GF-D8 (cell line): Measurements from ENCODE around the gene DLGAP5.
A peak's percentile ranks its signal among the peaks of the same experiment; 100 is the strongest.

Experiments used
- DNase-seq: peaks from one replicate; lab custom pipeline; 2025; lab: John Stamatoyannopoulos, UW

DLGAP5 gene

DNA sequence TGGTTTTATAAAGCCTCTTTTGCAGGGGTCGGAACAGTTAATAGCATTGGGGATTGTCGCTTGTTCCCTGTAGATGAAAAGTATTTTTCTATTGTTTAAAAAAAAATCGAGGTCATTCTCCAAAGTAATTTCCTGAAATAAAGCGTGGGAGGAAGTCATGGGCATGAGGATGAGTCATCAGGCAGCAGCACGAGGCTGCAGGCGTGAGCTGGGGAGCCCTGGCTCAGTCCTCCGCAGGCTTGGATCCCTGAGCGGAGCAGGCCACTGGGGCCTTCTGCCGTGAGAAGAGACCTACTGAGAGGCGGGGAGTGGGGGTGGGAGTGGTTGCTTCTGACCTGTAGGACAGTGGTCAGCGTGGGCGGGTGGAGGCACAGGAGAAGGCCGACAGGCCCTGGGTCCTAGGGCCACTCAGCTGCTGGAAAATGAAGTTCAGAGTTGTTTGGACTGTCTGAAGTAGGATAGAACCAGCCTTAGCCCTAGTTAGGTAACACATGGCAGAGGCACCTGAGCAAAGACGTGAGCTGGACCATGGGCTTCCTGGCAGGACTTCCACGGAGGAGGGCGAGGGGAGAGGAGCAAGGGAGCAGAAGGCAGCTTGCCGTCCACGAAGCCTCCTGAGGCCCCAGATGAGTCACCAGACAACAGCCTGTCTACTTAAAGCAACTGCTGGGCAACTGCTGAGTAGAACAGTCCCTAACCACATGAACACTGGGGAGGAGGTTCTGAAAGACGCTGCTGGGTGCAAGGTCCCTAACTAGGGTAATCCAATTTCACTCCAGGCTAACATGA, 83.4 kb downstream of the DLGAP5 start:
- DNase-seq = peak; percentile 74

DNA sequence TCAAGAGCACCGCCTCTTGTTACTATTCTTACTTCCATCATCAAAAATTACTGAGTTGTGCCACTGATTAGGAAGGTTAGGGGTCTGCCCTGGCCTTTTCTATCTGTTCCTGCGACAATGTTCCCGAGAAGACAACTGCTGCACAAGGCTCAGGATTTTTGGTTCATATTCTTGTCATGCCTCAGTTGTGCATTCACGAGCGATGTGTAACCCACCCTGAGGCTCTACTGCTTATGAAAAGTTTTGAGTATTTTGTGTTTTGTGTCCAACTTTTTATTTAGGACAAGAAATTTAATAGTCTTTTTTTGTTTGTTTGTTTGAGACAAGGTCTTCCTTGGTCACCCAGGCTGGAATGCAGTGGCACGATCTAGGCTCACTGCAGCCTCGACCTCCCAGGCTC, 85.4 kb downstream of the DLGAP5 start:
- no peak for DNase-seq

DNA sequence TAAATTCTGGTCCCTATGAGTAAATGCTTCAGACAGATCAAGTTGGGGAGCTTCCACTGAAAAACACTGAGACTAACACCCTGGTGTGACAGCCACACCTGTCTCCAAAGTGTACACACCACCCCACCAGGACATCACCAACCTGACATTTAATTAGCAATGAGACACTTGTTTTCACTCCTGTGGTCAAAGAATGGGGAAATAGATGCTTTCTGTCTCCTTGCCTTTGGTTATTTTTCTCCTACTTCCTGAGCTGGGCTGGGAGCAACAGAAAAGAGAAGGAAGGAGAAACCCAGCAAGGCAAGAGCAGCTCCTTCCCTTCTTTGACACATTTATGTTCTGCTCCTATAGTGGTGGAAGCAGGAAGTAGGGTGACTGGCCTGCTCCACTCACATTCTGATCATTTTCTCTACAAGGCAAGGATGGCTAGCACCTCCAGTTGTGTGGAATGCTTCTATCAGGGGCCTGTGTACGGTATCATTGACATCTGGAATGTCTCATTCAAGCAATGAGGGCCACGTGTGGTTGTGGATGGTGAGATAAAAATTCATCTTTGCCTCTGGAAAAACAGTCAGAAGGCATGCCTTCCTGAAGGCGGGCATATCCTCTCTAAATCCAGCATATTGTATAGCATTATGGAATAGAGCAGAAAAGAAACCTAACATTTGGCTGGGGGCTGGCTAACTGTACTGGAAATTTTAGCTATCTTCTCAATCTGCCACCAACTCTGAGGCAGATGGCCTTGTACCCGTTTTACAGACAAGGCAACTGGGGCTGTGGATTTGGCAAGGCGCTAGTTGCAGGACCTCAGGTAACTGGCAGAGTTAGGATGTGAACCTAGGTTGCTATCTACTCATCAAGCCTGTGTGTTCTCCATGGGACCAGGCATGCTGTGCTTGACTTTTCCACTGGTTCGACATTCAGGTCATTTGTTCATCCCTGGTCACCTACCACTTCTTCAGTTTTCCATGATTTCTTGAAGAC, 87.1 kb downstream of the DLGAP5 start:
- peak; percentile 74 for DNase-seq

DNA sequence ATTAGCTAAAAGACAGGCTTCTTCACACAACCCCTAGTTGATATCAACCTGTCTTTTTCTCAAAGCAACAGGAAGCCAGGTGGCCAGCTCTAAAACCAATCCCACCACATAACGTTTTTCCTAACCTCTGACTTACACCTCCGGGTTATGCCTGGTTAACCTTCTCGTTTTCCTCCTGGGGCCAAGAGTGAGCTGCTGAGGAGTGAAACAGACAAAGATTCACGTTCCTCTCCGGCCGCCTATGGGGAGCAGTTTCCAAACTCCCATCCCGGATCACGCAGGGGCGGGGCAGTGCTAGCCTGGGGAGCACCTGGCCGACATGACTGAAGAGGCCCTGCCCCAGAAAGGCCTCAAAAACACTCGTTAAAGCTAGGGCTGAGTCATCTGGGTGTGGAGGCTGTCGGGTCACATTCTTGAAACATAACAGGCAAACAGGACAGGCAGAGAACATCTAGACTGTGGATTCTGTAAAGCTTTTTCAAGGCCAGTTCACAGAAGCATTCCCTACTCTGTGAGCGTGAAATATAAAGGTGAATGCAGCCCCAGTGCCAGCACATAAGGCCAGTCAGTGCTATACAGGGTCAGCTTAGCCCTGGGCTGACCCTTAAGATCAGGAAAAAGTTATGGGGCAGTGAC, 88.3 kb downstream of the DLGAP5 start:
- peak; percentile 53 for DNase-seq

DNA sequence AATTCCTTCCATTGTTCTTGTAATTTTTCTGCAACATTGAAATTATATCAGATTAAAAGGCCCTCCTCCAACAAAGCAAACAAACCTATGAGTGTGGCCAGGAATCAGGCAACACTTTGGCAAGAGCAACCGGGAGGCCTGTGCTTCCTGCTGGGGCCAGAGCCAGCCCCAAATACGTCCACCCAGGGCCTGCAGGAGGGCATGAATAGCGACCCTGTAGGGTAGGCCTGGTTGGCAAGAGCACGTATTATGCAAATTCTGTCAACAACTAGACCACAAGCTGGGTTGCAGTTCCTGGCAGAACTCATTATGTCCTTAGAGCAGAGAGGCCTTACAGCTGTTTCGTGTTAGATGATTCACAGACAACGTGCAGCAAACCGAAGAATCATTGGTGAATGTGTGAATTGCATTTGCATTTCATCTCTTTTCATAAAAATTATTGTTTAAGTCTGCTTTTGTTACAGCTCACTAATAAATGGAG, 89.2 kb downstream of the DLGAP5 start:
- DNase-seq = peak; percentile 94

DNA sequence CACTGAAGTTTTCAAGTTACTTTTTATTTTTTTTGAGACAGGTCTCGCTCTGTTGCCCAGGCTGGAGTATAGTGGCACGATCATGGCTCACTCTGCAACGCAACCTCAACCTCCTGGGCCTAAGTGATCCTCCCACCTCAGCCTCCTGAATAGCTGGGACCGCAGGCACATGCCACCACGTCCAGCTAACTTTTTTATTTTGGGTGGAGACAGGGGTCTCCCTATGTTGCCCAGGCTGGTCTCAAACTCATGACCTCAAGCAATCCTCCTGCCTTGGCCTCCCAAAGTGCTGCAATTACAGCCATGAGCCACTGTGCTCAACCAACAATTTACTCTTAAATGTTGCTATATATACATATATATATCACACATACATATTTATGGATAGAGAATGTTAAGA, 89.7 kb downstream of the DLGAP5 start:
- DNase-seq = no peak

DNA sequence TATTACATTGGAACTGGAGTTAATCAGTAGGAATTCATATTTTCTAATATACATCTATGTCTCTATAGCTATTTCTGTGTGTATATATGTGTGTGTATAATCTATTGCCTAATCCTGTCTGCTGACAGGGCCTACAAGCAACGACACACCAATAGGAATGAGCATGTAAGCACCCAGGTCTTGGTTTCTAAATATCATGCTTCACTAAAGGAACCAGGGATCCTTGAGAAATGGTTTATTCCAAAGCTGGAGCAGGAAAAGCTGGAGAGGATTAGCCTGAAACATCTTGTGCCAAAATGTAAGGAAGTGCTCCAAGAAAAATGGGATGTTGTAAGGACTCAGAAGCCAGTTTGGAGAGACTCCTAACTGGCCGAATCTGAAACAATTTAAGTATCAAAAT, 91.6 kb downstream of the DLGAP5 start:
- no peak for DNase-seq

DNA sequence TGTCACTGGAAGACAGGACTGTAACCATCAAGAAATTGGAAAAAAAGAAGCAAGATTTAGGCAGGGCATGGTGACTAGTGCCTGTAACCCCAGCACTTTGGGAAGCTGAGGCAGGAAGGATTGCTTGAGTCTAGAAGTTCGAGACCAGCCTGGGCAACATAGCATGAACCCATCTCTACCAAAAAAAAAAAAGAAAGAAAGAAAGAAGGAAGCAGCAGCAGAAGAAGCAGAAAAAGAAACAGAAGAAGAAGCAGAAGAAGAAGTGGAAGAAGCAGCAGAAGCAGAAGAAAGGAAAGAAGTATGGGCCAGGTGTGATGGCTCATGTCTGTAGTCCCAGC, 92.9 kb downstream of the DLGAP5 start:
- no peak for DNase-seq
